ENCODE data around the gene UNK. TPM values are rescaled to one million over a fixed set of nuclear protein-coding genes. Genes with fewer than 3 reads are reported as not detected.

Gene UNK
- total and polyA plus RNA-seq, 11 donors: 11.3 to 27.5 (median 16.3) TPM

GRCh38 chr17:75756451-75757085 lies 28.0 kb upstream of the UNK start:
- H3K27me3 ChIP-seq: no peaks in the 10 kb centered on the region
- intact Hi-C loops (cut with DNase I): loop anchor here in 2 of 10 donors (10.0 kb wide), 1 partner anchor 332 kb away; no protein-coding TSS in a partner anchor
- ATAC-seq (no peak), DNase-seq (peak in 1 of 5 donors; percentile 53)
- peaks cover 0 to 25% (median 7%) of the 10 kb centered on the region in 9 donors for H3K36me3 ChIP-seq
- H3K27ac ChIP-seq: no peak overlapping the region
- 89 to 96% (median 91%) methylated on average over 28 to 29 of the region's 29 CpGs for WGBS, 4 donors
- no peaks in the 10 kb centered on the region for H3K9me3 ChIP-seq
- TF ChIP-seq POLR2A (IDR thresholded peaks at IDR 0.05): no peak
- no peak for TF ChIP-seq CTCF (IDR thresholded peaks at IDR 0.05)
- H3K4me3 ChIP-seq: no peak overlapping the region
- H3K4me1 ChIP-seq: peaks cover 0 to 26% (median 10%) of the 10 kb centered on the region in 12 donors

- TF ChIP-seq POLR2A (IDR thresholded peaks at IDR 0.05): no peak
- no peak for TF ChIP-seq CTCF (IDR thresholded peaks at IDR 0.05)
- H3K27ac ChIP-seq: no peak overlapping the region
- peaks cover 0 to 25% (median 7%) of the 10 kb centered on the region in 9 donors for H3K36me3 ChIP-seq
- ATAC-seq: no peak
- H3K9me3 ChIP-seq: no peaks in the 10 kb centered on the region
- intact Hi-C loops (cut with DNase I): loop anchor here in 2 of 10 donors (10.0 kb wide), 1 partner anchor 332 kb away; no protein-coding TSS in a partner anchor
- peak in 1 of 5 donors; percentile 57 for DNase-seq
- H3K4me1 ChIP-seq: peaks cover 0 to 26% (median 10%) of the 10 kb centered on the region in 12 donors
- 87 to 94% (median 91%) methylated on average over 12 to 21 of the region's 21 CpGs for WGBS, 4 donors
- H3K4me3 ChIP-seq: no peak overlapping the region
- H3K27me3 ChIP-seq: no peaks in the 10 kb centered on the region
These were observed 27.4 kb upstream of the UNK start for GRCh38 chr17:75757086-75757681.

GRCh38 chr17:75758131-75758905 lies 26.3 kb upstream of the UNK start:
- DNase-seq: peak in 1 of 5 donors; percentile 53
- intact Hi-C loops (cut with DNase I): loop anchor here in 2 of 10 donors (10.0 kb wide), 1 partner anchor 334 kb away; no protein-coding TSS in a partner anchor
- WGBS, 4 donors: 90 to 92% (median 91%) methylated on average over 38 to 41 of the region's 41 CpGs

More at GRCh38 chr17:75758131-75758905, 26.3 kb upstream of the UNK start:
- Histone ChIP-seq H3K27me3 (no peaks in the 10 kb centered on the region), H3K4me1 (peaks cover 0 to 24% (median 10%) of the 10 kb centered on the region in 12 donors), H3K36me3 (peaks cover 0 to 26% (median 15%) of the 10 kb centered on the region in 9 donors), H3K27ac (no peak overlapping the region), H3K4me3 (no peak overlapping the region), H3K9me3 (no peaks in the 10 kb centered on the region)
- no peak for TF ChIP-seq POLR2A (IDR thresholded peaks at IDR 0.05)
- TF ChIP-seq CTCF (IDR thresholded peaks at IDR 0.05): peak in 3 of 12 donors; percentile 10 to 22 (median 14)
- ATAC-seq: no peak

All from heart left ventricle (tissue), 16 donors.